ENCODE data around the gene SLC23A1.

The SLC23A1 gene

DNA sequence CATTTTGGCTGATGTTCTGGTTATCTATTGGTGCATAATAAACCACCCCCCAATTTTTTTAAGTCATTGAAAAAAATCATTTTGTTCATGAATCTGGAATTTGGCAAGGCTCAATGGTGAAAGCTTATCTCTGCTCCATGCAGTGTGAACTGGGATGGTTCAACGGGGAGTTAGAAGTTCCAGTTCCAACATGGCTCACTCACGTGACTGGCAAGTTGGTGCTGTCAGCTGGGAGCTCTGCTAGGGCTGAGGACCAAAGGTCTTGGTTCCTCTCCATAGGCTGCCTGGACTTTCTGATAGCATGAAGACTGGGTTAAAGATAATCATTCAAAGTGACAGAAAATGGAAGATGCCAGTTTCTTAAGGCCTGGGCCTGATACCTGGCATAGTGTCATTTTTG lies 23.9 kb upstream of the SLC23A1 start:
- intact Hi-C loops (cut with DNase I; ENCODE audit: low total_unique reads): no loop called here

DNA sequence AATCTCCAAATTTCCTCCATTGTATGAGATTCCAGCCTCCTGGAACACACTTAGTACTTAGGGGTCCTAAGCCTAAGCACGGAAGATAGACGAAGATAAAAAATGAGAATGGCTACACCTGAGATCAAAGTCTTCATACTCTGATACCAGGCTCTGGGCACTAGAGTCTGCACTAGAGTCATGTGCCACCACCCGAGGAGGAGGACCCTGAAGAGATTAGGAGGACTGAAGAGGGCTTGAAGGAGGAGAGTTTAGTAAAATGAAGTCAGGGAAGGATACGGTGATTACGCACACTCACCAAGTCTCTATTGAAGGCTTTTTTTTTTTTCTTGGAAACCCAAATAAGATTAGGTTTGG lies 21.4 kb upstream of the SLC23A1 start:
- peaks cover 0 to 15% (median 10%) of the 10 kb centered on the region in 4 donors for H3K4me1 ChIP-seq
- intact Hi-C loops (cut with DNase I; ENCODE audit: low total_unique reads): no loop called here
- H3K4me3 ChIP-seq: peak overlapping the region; percentile 54 to 59
- no peaks in the 10 kb centered on the region for H3K9me3 ChIP-seq
- no peaks in the 10 kb centered on the region for H3K27me3 ChIP-seq
- H3K36me3 ChIP-seq: no peaks in the 10 kb centered on the region
- H3K27ac ChIP-seq: peak overlapping the region; percentile 88 to 90
- TF ChIP-seq, protein P1, sequence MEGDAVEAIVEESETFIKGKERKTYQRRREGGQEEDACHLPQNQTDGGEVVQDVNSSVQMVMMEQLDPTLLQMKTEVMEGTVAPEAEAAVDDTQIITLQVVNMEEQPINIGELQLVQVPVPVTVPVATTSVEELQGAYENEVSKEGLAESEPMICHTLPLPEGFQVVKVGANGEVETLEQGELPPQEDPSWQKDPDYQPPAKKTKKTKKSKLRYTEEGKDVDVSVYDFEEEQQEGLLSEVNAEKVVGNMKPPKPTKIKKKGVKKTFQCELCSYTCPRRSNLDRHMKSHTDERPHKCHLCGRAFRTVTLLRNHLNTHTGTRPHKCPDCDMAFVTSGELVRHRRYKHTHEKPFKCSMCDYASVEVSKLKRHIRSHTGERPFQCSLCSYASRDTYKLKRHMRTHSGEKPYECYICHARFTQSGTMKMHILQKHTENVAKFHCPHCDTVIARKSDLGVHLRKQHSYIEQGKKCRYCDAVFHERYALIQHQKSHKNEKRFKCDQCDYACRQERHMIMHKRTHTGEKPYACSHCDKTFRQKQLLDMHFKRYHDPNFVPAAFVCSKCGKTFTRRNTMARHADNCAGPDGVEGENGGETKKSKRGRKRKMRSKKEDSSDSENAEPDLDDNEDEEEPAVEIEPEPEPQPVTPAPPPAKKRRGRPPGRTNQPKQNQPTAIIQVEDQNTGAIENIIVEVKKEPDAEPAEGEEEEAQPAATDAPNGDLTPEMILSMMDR (IDR thresholded peaks at IDR 0.05): no peak
- no peak for DNase-seq

More for the DNA sequence above, 23.9 kb upstream of the SLC23A1 start:
- H3K36me3 ChIP-seq: peaks cover 0 to 4% (median 0%) of the 10 kb centered on the region in 3 donors
- H3K27ac ChIP-seq: no peak overlapping the region
- no peaks in the 10 kb centered on the region for H3K27me3 ChIP-seq
- H3K4me3 ChIP-seq: no peak overlapping the region
- TF ChIP-seq, protein P1 (IDR thresholded peaks at IDR 0.05): no peak
- no peaks in the 10 kb centered on the region for H3K9me3 ChIP-seq
- no peak for DNase-seq
- H3K4me1 ChIP-seq: peaks cover 0 to 34% (median 17%) of the 10 kb centered on the region in 4 donors

DNA sequence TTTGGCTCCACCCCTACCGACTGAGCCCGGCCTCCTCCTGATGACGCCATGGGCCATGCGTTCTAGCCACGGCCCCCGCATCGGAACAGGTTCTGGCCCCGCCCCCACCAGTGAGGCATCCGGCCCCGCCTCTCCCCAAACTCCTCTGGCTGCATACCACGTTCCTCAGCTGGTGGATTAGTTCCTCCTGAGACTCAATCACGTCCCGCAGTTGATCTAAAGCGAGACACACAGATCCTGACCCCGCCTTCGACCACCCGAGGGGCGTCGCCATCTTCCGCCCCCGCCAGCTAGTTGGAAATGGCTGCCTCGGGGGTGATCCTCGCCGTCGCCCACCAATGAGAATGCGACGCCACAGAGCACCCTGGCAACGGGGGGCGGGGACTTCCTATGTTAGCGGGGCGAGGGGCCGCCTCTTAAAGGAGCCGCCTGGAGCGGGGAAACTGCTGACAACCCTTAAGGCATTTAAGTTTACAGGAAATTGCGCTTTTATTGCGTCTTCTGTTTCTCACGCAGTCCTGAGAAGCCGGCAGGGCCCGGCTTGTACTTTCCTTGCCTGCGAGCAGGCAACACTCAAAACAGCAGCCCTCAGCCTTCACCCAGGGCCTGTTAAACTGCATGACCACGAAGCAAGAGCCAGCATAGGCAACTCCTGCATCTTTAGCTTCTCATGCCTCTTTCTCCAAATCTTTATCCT lies 20.8 kb upstream of the SLC23A1 start, which contains the start of gene SPATA24:
TSS of gene SPATA24 (minus strand) at position 303 of the 697 bp plus-strand sequence. CDS start at position 274, 29 bp downstream.
- Histone ChIP-seq H3K4me3 (peak within 1 kb of the TSS; percentile 54 to 59), H3K27ac (peak within 1 kb of the TSS; percentile 88 to 90), H3K4me1 (peaks cover 0 to 15% (median 10%) of the 10 kb centered on the region in 4 donors), H3K9me3 (no peaks in the 10 kb centered on the region), H3K27me3 (no peaks in the 10 kb centered on the region), H3K36me3 (no peaks in the 10 kb centered on the region)
- intact Hi-C loops (cut with DNase I; ENCODE audit: low total_unique reads): no loop called here
- TF ChIP-seq, protein P1 (IDR thresholded peaks at IDR 0.05): no peak
- DNase-seq: peak; percentile 98 to 99

DNA sequence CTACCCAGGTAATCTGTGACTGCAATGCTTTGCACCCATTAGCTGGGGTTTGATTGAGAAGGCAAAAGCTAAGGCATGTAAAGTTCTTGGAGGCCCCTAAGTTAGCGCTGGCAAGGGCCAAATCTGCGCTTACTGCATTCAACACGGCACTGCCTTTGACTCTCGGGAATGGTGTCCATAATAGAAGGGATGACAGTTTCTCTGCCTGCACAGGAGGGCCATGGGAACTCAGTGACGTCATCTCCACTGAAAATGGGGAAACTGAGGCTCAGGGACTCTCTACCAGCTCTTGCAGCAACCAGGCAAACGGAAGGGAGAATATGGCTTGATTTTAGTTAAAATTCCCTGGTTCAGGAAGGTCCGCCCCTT lies 20.3 kb upstream of the SLC23A1 start:
- peak overlapping the region; percentile 54 to 59 for H3K4me3 ChIP-seq
- no peak for DNase-seq
- no peaks in the 10 kb centered on the region for H3K9me3 ChIP-seq
- peaks cover 0 to 15% (median 10%) of the 10 kb centered on the region in 4 donors for H3K4me1 ChIP-seq
- H3K36me3 ChIP-seq: no peaks in the 10 kb centered on the region
- TF ChIP-seq, protein P1 (IDR thresholded peaks at IDR 0.05): no peak
- peak overlapping the region; percentile 88 to 90 for H3K27ac ChIP-seq
- intact Hi-C loops (cut with DNase I; ENCODE audit: low total_unique reads): no loop called here
- no peaks in the 10 kb centered on the region for H3K27me3 ChIP-seq

DNA sequence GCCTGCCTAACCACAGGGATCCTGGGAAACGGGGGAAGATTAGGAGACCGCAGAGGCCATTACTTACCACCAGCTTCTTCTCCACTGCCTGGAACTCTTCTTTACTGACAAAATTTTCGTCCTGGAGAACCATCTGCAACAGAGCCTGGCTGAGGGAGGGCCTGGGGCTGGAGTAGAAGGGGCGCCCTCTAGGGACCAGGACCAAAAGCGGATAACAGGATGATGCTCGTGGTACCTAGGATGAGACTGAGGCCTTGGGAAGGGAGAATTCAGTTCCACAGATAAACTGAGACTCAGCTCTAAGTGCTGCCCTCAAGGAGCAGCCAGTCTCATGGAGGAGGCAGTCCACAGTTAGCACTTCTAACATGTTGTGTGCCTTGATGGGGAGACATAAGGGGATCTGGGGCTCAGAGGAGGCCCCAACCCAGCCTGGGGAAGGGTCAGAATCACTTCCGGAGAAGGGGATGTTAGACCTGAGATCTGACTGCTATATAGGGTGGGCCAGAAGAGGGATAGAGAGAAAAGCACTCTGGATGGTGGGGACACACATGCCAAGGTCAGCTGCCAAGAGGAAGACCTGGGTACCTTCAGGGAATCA lies 19.6 kb upstream of the SLC23A1 start:
- H3K36me3 ChIP-seq: no peaks in the 10 kb centered on the region
- peak overlapping the region; percentile 88 to 90 for H3K27ac ChIP-seq
- no peaks in the 10 kb centered on the region for H3K9me3 ChIP-seq
- intact Hi-C loops (cut with DNase I; ENCODE audit: low total_unique reads): no loop called here
- no peaks in the 10 kb centered on the region for H3K27me3 ChIP-seq
- DNase-seq: no peak
- no peak overlapping the region for H3K4me3 ChIP-seq
- TF ChIP-seq, protein P1 (IDR thresholded peaks at IDR 0.05): no peak
- H3K4me1 ChIP-seq: peaks cover 0 to 20% (median 10%) of the 10 kb centered on the region in 4 donors
